ENCODE measurements around the gene FAM184B.

FAM184B gene

DNA sequence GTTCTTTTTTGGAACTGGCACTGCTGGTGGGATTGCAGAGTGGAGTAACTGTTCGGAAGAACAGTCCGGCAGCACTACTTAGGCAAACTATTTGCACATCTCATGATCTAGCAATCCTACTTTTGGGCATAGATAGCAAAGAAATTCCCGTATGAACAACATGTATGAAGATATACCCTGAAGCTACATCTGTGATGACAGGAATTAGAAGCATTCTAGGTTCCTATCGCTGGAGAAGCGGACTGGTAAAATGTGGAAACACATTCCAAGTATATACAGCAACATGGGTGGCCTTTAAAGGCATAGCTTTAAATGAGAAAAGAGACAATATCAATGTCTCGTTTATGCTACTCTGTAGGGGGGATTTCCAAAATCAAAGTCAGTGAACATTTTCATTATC is 26.0 kb upstream of the FAM184B start:
- Histone ChIP-seq H3K9me3 (ENCODE audit: control insufficient read depth, insufficient read depth, low read depth, low read length) (no peaks in the 10 kb centered on the region), H3K4me3 (ENCODE audit: low read depth, low read length) (no peak overlapping the region), H3K4me1 (ENCODE audit: control insufficient read depth, insufficient read depth, low read length) (no peaks in the 10 kb centered on the region), H3K36me3 (ENCODE audit: control insufficient read depth in 2 of 2, insufficient read depth in 1 of 2, low read length in 2 of 2) (peaks cover 6 to 51% of the 10 kb centered on the region in 2 experiments), H3K27ac (ENCODE audit: extremely low read depth, low read depth, low read length) (no peak overlapping the region)
- POLR2A ChIA-PET, result no interaction called here
- TF ChIP-seq ZNF223 (tag by site-specific recombination; IDR thresholded peaks at IDR 0.05) (no peak), ZNF707 (tag by site-specific recombination; IDR thresholded peaks at IDR 0.05) (no peak), ZNF311 (tag by site-specific recombination; IDR thresholded peaks at IDR 0.05; ENCODE audit: borderline replicate concordance) (no peak), ZNF777 (tag by site-specific recombination; IDR thresholded peaks at IDR 0.05; ENCODE audit: borderline replicate concordance) (no peak), ZNF302 (tag by site-specific recombination; IDR thresholded peaks at IDR 0.05; ENCODE audit: low read depth) (no peak), ZNF658 (tag by site-specific recombination; IDR thresholded peaks at IDR 0.05) (no peak), KLF8 (tag by site-specific recombination; IDR thresholded peaks at IDR 0.05) (no peak), ZBTB20 (tag by site-specific recombination; IDR thresholded peaks at IDR 0.05) (no peak), ZNF677 (tag by site-specific recombination; IDR thresholded peaks at IDR 0.05) (no peak), ZNF354C (tag by site-specific recombination; IDR thresholded peaks at IDR 0.05; ENCODE audit: borderline replicate concordance, low read depth) (no peak)
- TF ChIP-seq, protein P1, sequence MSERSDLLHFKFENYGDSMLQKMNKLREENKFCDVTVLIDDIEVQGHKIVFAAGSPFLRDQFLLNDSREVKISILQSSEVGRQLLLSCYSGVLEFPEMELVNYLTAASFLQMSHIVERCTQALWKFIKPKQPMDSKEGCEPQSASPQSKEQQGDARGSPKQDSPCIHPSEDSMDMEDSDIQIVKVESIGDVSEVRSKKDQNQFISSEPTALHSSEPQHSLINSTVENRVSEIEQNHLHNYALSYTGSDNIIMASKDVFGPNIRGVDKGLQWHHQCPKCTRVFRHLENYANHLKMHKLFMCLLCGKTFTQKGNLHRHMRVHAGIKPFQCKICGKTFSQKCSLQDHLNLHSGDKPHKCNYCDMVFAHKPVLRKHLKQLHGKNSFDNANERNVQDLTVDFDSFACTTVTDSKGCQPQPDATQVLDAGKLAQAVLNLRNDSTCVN (tag by site-specific recombination; optimal IDR thresholded peaks at IDR 0.05), result no peak
- CTCF ChIA-PET, result interaction anchor here (0.6 to 4.1 kb wide), 6 partner anchors 19 to 788 kb away, joined by 3 to 18 read pairs (median 4); no protein-coding TSS in a partner anchor

DNA sequence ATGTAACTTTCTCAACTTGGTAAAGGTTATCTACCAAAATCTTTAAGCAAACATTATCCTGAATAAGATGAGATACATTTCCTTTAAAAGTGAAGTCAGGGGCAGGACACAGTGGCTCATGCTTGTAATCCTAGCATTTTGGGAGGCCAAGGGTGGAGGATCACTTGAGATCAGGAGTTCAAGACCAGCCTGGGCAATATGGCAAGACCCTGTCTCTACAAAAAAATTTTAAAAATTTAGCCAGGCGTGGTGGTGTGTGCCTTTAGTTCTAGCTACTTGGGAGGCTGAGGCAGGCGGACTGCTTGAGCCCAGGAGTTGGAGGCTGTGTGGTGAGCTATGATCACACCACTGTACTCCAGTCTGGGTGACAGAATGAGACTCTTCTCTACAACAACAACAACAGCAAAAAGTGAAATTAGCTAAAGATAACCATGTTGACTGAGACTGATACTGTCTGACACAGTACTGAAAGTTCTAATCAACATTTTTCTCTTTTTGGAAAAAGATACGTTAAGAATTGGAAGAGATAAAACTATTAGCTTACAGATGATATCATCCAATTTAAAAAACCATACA is 24.2 kb upstream of the FAM184B start:
- CTCF ChIA-PET, result interaction anchor here (4.1 kb wide), 1 partner anchor 257 kb away, joined by 18 read pairs; no protein-coding TSS in a partner anchor
- Histone ChIP-seq H3K36me3 (ENCODE audit: control insufficient read depth in 2 of 2, insufficient read depth in 1 of 2, low read length in 2 of 2) (peaks cover 9 to 59% of the 10 kb centered on the region in 2 experiments), H3K4me3 (ENCODE audit: low read depth, low read length) (no peak overlapping the region), H3K27ac (ENCODE audit: extremely low read depth, low read depth, low read length) (no peak overlapping the region), H3K9me3 (ENCODE audit: control insufficient read depth, insufficient read depth, low read depth, low read length) (no peaks in the 10 kb centered on the region), H3K4me1 (ENCODE audit: control insufficient read depth, insufficient read depth, low read length) (no peaks in the 10 kb centered on the region)
- TF ChIP-seq ZNF473 (tag by site-specific recombination; IDR thresholded peaks at IDR 0.05), result no peak
- no peak for TF ChIP-seq ZNF501 (tag by site-specific recombination; IDR thresholded peaks at IDR 0.05)
- no peak for TF ChIP-seq ZEB2 (tag by site-specific recombination; IDR thresholded peaks at IDR 0.05)
- TF ChIP-seq ZFP69B (tag by site-specific recombination; IDR thresholded peaks at IDR 0.05), result no peak
- no peak for TF ChIP-seq ZNF274 (IDR thresholded peaks at IDR 0.05; ENCODE audit: low read length)
- TF ChIP-seq ZNF274 (tag by site-specific recombination; IDR thresholded peaks at IDR 0.05; ENCODE audit: borderline replicate concordance), result no peak
- no peak for TF ChIP-seq MZF1 (tag by site-specific recombination; IDR thresholded peaks at IDR 0.05; ENCODE audit: borderline replicate concordance)
- TF ChIP-seq ZBTB20 (tag by site-specific recombination; IDR thresholded peaks at IDR 0.05), result no peak
- TF ChIP-seq ZSCAN23 (tag by site-specific recombination; IDR thresholded peaks at IDR 0.05), result no peak
- no peak for TF ChIP-seq ZNF433 (tag by site-specific recombination; IDR thresholded peaks at IDR 0.05; ENCODE audit: low read depth)
- POLR2A ChIA-PET, result no interaction called here

DNA sequence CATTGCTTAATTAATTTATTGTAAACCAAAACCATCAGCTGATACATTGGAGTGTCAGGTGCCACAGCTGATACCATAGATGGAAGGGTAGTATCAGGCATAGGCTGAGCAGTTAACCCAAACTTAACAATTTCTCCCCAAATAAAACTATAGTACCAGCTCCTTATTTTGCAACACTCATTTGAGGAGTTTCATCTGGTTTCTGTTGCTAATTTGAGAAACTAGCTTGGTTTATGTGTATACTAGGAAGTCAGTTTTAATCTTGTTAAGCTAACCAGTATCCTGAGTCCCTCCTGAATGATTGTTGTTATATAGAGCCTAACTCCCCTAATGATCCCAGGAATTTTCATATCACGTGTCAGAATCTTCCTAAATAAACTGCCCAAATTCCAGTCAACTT is 16.4 kb upstream of the FAM184B start:
- no peak overlapping the region for H3K4me3 ChIP-seq (ENCODE audit: low read depth, low read length)
- POLR2A ChIA-PET, result no interaction called here
- no peaks in the 10 kb centered on the region for H3K9me3 ChIP-seq (ENCODE audit: control insufficient read depth, insufficient read depth, low read depth, low read length)
- TF ChIP-seq, protein P2, sequence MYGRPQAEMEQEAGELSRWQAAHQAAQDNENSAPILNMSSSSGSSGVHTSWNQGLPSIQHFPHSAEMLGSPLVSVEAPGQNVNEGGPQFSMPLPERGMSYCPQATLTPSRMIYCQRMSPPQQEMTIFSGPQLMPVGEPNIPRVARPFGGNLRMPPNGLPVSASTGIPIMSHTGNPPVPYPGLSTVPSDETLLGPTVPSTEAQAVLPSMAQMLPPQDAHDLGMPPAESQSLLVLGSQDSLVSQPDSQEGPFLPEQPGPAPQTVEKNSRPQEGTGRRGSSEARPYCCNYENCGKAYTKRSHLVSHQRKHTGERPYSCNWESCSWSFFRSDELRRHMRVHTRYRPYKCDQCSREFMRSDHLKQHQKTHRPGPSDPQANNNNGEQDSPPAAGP (tag by site-specific recombination; IDR thresholded peaks at IDR 0.05), result no peak
- TF ChIP-seq ZIC2 (tag by site-specific recombination; IDR thresholded peaks at IDR 0.05), result no peak
- TF ChIP-seq, protein P3, sequence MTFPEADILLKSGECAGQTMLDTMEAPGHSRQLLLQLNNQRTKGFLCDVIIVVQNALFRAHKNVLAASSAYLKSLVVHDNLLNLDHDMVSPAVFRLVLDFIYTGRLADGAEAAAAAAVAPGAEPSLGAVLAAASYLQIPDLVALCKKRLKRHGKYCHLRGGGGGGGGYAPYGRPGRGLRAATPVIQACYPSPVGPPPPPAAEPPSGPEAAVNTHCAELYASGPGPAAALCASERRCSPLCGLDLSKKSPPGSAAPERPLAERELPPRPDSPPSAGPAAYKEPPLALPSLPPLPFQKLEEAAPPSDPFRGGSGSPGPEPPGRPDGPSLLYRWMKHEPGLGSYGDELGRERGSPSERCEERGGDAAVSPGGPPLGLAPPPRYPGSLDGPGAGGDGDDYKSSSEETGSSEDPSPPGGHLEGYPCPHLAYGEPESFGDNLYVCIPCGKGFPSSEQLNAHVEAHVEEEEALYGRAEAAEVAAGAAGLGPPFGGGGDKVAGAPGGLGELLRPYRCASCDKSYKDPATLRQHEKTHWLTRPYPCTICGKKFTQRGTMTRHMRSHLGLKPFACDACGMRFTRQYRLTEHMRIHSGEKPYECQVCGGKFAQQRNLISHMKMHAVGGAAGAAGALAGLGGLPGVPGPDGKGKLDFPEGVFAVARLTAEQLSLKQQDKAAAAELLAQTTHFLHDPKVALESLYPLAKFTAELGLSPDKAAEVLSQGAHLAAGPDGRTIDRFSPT (tag by site-specific recombination; IDR thresholded peaks at IDR 0.05), result no peak
- TF ChIP-seq MZF1 (tag by site-specific recombination; IDR thresholded peaks at IDR 0.05; ENCODE audit: borderline replicate concordance), result no peak
- TF ChIP-seq ZNF837 (tag by site-specific recombination; IDR thresholded peaks at IDR 0.05), result no peak
- no peak for TF ChIP-seq WT1 (tag by site-specific recombination; IDR thresholded peaks at IDR 0.05)
- no peak for TF ChIP-seq ZFP69B (tag by site-specific recombination; IDR thresholded peaks at IDR 0.05)
- peaks cover 10 to 36% of the 10 kb centered on the region in 2 experiments for H3K36me3 ChIP-seq (ENCODE audit: control insufficient read depth in 2 of 2, insufficient read depth in 1 of 2, low read length in 2 of 2)
- H3K27ac ChIP-seq (ENCODE audit: extremely low read depth, low read depth, low read length), result no peak overlapping the region
- CTCF ChIA-PET, result interaction anchor here (0.8 to 1.4 kb wide), 2 partner anchors 11 to 35 kb away, joined by 3 to 7 read pairs; no protein-coding TSS in a partner anchor
- no peaks in the 10 kb centered on the region for H3K4me1 ChIP-seq (ENCODE audit: control insufficient read depth, insufficient read depth, low read length)
